ENCODE results near the gene USP48.

The USP48 gene

DNA sequence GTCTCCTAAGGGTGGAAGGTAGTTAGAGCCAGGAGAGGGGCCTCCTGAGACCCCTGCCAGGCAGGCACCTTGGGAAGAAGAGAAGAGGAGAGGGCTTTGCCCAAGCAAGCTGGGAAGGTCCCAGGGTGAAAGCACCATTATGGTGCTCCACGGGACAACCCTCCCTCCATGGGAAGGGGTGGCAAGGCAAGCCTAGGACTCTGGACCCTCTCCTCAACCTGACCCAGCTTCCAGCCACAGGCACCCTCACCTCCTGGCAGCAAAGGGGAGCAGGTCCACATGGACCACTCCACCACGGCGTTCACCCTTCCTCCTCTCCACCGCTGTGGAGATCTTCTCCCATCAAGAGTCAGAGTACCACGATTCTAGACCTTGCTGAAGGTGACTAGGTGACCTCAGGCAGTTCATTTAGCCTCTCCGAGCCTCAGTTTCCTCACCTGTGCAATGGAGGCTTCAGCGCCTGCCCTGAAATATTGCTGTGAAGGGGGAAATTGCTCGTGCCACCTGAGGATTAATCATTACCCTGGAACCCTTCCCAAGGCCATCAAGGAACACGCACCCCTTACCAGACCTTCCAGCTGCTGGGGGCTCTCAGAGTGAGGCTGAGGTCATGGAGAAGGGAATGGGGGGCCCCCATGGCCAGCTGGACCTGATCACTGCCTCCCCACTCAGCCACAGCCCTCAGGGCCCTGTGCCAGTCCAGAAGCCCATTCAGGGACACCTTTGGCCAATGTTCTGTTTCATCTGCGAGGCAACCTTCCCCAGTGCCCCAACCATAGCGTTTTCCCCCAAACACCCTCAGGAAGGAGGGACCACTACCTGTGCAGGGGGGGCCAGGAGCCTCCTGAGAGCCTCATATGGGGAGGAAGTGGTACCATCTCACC, 115.4 kb downstream of the USP48 start:
- no peaks in the 10 kb centered on the region for H3K9me3 ChIP-seq (ENCODE audit: control insufficient read depth, low read length)
- 93 to 100% methylated on average over 4 to 7 of the region's 11 CpGs for WGBS, 2 experiments (ENCODE audit: insufficient coverage in 2 of 2)
- H3K27ac ChIP-seq (ENCODE audit: low read depth, low read length, severe bottlenecking), result no peak overlapping the region
- H3K4me3 ChIP-seq (ENCODE audit: extremely low read depth, insufficient read depth, low read length, poor library complexity, severe bottlenecking), result no peak overlapping the region
- peaks cover 8% of the 10 kb centered on the region for H3K4me1 ChIP-seq (ENCODE audit: control insufficient read depth, insufficient read depth, low read length, poor library complexity, severe bottlenecking)
- H3K36me3 ChIP-seq (ENCODE audit: control insufficient read depth, insufficient read depth, low read length), result no peaks in the 10 kb centered on the region

DNA sequence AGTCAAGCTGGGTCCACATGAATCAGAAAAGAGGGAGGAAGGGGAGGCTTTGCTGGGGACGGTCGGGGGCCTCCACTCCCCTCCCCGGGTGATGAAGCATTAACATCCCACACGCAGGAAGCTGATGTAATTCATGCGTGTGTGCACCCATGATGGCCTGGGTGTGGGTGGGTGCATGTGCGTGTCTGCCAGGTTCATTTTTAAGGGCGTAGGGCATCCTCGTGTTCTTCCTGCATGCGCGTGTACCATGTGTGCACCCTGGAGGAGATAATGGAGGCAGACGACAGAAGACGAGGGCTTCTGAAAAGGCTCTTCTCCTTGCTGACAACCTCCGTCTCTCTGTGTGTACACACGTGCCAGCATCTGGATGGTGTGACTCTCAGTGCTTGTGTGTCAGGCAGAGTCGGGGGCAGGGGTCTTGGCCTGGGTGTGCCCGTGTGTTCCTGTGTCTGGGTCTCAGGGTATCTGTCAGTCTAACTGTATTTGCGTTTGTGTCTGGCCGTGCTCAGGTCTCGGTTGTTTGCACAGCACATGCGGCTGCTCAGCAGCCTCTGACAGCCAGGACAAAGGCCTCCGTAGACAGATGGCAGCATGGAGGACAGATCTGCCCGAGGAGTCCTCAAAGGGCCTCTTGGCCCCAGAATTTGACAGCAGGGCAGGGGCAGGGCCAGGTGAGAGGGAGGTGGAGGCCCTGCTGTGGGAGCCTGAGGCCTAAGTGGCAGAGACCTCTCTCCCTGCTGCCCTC, 116.2 kb downstream of the USP48 start:
- Histone ChIP-seq H3K4me1 (ENCODE audit: control insufficient read depth, insufficient read depth, low read length, poor library complexity, severe bottlenecking) (peaks cover 8% of the 10 kb centered on the region), H3K27ac (ENCODE audit: low read depth, low read length, severe bottlenecking) (no peak overlapping the region), H3K36me3 (ENCODE audit: control insufficient read depth, insufficient read depth, low read length) (no peaks in the 10 kb centered on the region), H3K4me3 (ENCODE audit: extremely low read depth, insufficient read depth, low read length, poor library complexity, severe bottlenecking) (no peak overlapping the region), H3K9me3 (ENCODE audit: control insufficient read depth, low read length) (no peaks in the 10 kb centered on the region)
- 81 to 87% methylated on average over 21 to 22 of the region's 22 CpGs for WGBS, 2 experiments (ENCODE audit: insufficient coverage in 2 of 2)

DNA sequence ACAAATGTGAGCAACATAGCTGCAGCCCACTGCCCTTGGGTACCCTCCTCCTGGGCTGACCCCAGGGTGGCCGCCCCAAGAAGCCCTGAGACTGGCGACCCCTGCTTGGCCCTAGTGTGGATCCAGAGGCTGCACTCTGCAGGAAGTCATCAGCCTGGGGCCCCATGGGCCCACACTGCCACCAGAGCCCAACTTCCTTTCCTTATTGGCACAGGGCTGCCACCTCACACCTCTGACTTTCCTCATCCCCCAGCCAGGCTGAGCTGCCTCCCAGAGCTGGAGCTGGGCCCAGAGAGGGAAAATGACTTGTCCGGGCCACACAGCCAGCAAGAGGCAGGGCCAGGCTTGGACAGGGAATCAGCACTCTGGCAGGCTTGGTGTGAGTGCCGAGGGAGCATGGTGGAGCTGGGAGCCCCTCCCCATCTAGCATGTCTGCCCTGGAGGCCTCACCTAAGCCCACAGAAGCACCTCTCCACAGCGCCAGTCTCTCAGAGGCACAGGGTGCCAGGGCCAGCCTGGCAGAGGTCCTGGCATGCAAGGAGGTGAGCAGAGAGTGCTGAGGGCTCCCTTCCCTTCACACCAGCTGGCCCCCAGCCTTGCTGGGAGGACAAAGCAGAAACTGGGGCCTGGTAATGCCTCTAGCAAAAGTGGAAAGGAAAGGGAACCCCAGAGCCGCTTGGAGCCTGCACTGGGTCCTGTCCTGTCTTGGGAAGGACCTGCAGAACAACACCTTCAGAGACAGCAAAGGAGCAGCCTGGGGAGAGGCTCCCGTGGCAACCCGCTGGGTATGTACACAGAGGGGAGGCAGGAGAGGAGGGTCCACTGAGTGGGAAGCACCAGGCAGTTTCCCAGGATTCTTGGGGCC, 117.0 kb downstream of the USP48 start:
- 75 to 83% methylated on average over 6 to 7 of the region's 8 CpGs for WGBS, 2 experiments (ENCODE audit: insufficient coverage in 2 of 2)
- Histone ChIP-seq H3K9me3 (ENCODE audit: control insufficient read depth, low read length) (no peaks in the 10 kb centered on the region), H3K4me3 (ENCODE audit: extremely low read depth, insufficient read depth, low read length, poor library complexity, severe bottlenecking) (no peak overlapping the region), H3K4me1 (ENCODE audit: control insufficient read depth, insufficient read depth, low read length, poor library complexity, severe bottlenecking) (peaks cover 8% of the 10 kb centered on the region), H3K36me3 (ENCODE audit: control insufficient read depth, insufficient read depth, low read length) (no peaks in the 10 kb centered on the region), H3K27ac (ENCODE audit: low read depth, low read length, severe bottlenecking) (no peak overlapping the region)

DNA sequence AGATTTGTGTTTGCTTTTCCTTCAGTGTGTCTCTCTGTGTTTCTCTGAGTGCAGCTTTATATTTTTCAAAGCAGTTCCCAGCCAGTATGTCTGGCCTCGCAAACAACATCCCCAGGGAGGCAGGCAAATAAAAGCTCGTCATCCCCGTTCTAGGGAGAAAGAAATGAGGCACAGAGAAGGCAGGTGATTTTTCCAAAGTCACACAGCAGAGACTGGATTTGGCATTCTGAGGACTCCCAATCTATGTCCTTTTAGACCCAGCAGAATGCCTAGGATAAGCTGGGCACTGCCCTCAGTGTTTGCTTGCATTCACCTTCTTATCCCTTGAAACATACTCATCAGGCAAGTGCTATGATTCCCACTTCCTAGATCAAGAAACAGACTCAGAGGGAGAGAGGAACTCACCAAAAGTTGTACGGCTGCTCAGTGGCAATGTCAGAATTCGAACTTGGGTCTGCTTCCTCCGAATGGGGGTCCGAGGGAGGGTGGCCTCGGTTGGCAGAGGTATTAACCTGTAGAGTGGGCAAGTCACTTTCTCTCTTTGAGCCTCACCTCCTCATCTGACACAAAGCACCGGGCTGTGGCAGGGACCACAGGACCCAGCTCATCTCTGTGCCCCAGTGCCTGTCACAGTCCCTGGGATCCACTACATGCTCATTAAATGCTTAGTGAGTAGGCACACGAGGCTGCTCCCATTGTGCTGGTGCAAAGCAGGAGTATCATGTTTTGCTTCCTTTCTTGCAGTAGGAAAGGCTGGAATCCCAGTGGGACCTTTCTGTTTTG, 118.0 kb downstream of the USP48 start:
- 87 to 89% methylated on average over 7 to 8 of the region's 10 CpGs for WGBS, 2 experiments (ENCODE audit: insufficient coverage in 2 of 2)
- no peak overlapping the region for H3K4me3 ChIP-seq (ENCODE audit: extremely low read depth, insufficient read depth, low read length, poor library complexity, severe bottlenecking)
- H3K27ac ChIP-seq (ENCODE audit: low read depth, low read length, severe bottlenecking), result no peak overlapping the region
- no peaks in the 10 kb centered on the region for H3K9me3 ChIP-seq (ENCODE audit: control insufficient read depth, low read length)
- no peaks in the 10 kb centered on the region for H3K36me3 ChIP-seq (ENCODE audit: control insufficient read depth, insufficient read depth, low read length)
- H3K4me1 ChIP-seq (ENCODE audit: control insufficient read depth, insufficient read depth, low read length, poor library complexity, severe bottlenecking), result peaks cover 8% of the 10 kb centered on the region

DNA sequence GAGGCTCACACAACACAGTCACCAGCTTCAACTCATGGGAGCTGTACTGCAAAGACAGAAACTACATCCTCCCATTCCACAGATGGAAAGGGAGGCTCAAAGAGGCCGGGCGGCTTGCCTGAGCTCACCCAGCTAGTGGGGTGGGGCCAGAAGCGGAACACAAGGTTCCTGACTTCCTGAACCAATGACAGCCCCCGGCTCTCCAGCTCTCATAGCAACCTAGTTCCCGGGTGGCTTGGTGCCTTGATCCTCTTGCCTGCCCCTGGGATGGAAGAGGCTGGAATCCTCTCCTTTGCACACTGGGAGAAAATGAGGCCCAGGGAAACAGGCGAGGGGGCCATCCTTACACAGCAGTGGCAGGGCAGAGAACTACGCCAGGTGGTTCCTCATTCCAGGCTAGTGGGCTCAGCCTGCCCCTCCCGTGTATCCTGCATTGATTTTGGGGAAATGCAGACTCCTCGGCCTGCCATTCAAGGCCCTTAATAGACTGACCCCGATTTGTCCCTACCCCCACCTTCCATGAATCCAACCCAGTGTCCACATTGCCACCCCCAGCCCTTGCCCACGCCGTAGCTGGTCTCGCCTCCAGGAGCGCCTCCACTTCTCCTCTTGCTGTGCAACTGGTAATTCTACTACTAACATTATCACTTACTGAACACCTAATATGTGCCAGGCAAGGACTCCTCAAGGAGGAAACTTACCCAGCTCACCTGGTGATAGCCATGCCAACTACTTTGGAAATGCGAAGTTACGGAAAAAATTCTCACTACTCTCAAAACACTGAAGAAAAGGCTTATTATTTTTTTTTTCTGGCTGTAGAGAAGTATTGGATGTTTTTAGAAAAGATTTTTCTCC, 118.8 kb downstream of the USP48 start:
- no peak overlapping the region for H3K4me3 ChIP-seq (ENCODE audit: extremely low read depth, insufficient read depth, low read length, poor library complexity, severe bottlenecking)
- peaks cover 3% of the 10 kb centered on the region for H3K4me1 ChIP-seq (ENCODE audit: control insufficient read depth, insufficient read depth, low read length, poor library complexity, severe bottlenecking)
- H3K27ac ChIP-seq (ENCODE audit: low read depth, low read length, severe bottlenecking), result no peak overlapping the region
- H3K9me3 ChIP-seq (ENCODE audit: control insufficient read depth, low read length), result no peaks in the 10 kb centered on the region
- WGBS, 2 experiments (ENCODE audit: insufficient coverage in 2 of 2), result 78 to 79% methylated on average over 9 to 14 of the region's 16 CpGs
- H3K36me3 ChIP-seq (ENCODE audit: control insufficient read depth, insufficient read depth, low read length), result no peaks in the 10 kb centered on the region

DNA sequence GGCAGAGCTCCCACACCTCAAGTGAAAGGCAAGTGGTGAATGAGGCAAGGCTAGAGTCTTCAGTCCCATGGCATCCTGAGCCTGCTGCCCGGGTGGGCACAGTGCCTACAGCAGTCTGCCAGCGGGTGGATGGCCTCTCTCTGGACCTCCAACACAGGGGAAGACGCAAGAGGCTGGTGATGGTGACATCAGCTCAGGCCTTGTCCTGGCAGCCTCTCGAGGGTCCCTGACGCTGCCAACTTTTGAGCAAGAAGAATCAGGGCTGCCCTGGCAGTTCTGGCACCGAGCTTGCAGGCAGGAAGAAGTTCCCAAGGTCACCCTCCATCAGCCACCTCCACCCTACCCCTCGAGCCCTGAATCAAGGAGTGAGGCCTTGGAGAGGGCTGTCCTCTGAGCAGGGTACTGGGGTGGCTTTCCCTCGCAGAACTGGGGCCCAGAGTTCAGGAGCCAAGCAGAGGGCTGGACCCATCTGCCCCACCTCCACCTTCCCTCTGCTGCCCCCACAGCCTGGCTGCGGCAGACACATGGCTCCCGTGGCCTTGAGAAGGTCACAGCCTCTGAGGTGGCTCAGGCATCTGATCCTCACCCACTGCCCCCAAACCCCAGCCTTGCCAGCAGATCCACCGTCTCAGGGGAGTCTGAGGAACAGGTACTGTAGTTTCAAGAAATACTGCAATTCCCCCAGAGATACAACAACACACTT, 119.5 kb downstream of the USP48 start:
- Histone ChIP-seq H3K4me1 (ENCODE audit: control insufficient read depth, insufficient read depth, low read length, poor library complexity, severe bottlenecking) (no peaks in the 10 kb centered on the region), H3K36me3 (ENCODE audit: control insufficient read depth, insufficient read depth, low read length) (no peaks in the 10 kb centered on the region), H3K27ac (ENCODE audit: low read depth, low read length, severe bottlenecking) (no peak overlapping the region), H3K9me3 (ENCODE audit: control insufficient read depth, low read length) (no peaks in the 10 kb centered on the region), H3K4me3 (ENCODE audit: extremely low read depth, insufficient read depth, low read length, poor library complexity, severe bottlenecking) (no peak overlapping the region)
- 80 to 92% methylated on average over 6 to 7 of the region's 11 CpGs for WGBS, 2 experiments (ENCODE audit: insufficient coverage in 2 of 2)

DNA sequence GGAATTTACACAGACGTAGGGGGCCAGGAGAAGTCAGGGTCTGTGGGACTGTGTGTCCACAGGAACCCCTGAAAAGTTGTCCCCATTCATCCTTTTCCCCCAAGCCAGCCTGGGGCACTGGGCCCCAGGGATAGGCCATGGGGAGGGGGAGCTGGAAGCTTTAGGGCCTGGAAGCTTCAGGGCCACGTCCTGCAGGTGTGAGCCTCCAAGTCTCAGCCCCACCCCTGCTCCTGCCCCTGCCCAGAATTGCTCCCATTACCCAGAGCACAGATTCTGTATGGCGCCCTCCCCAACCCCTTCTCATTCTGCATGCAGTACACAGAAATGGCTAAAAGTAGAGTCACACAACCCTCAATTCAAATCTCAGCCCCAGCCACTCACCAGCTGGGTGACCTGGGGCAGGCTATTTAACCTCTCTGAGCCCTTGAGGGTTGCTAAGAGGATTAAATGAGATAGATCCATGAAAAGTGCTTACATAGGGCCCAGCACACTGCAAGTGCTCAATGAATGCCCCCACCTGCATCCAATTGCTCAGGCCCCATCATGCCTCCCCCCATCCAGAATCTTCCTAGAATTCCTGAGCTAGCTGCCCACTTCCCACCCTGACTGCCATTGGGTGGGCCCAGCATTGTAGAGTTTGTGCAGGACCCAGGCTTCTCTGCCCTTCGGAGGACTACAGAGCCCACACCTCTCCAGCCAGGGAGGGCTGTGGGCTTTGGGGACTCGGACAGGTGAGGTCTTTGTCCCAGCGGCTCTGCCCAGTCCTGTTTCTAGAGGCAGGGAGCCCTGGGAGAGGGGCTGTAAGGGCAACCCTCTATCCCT, 120.3 kb downstream of the USP48 start:
- no peaks in the 10 kb centered on the region for H3K9me3 ChIP-seq (ENCODE audit: control insufficient read depth, low read length)
- no peaks in the 10 kb centered on the region for H3K4me1 ChIP-seq (ENCODE audit: control insufficient read depth, insufficient read depth, low read length, poor library complexity, severe bottlenecking)
- no peaks in the 10 kb centered on the region for H3K36me3 ChIP-seq (ENCODE audit: control insufficient read depth, insufficient read depth, low read length)
- H3K27ac ChIP-seq (ENCODE audit: low read depth, low read length, severe bottlenecking), result no peak overlapping the region
- H3K4me3 ChIP-seq (ENCODE audit: extremely low read depth, insufficient read depth, low read length, poor library complexity, severe bottlenecking), result no peak overlapping the region
- 50 to 85% methylated on average over 1 to 4 of the region's 6 CpGs for WGBS, 2 experiments (ENCODE audit: insufficient coverage in 2 of 2)

DNA sequence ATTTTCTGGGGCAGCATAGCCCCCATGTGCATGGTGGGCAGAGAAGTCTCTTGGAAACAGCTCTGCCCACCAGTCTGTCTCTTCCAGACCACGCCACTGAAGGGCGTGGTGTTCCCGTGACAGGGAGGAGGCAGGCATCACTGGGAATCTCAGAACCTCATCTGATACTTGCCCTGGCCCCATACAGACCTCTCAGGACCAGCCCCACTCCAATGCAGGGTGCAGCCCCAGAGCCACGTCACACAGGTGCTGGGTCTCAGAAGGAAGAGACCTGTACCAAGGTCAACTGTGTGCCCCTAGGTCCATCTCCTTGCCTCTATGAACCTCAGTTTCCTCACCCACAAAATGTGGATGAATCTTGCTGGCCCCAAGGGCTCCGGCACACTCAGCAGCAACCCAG, 121.1 kb downstream of the USP48 start:
- H3K4me1 ChIP-seq (ENCODE audit: control insufficient read depth, insufficient read depth, low read length, poor library complexity, severe bottlenecking), result no peaks in the 10 kb centered on the region
- no peaks in the 10 kb centered on the region for H3K36me3 ChIP-seq (ENCODE audit: control insufficient read depth, insufficient read depth, low read length)
- H3K9me3 ChIP-seq (ENCODE audit: control insufficient read depth, low read length), result no peaks in the 10 kb centered on the region
- WGBS, 2 experiments (ENCODE audit: insufficient coverage in 2 of 2), result 83 to 90% methylated on average over 4 to 5 of the region's 5 CpGs
- no peak overlapping the region for H3K27ac ChIP-seq (ENCODE audit: low read depth, low read length, severe bottlenecking)
- H3K4me3 ChIP-seq (ENCODE audit: extremely low read depth, insufficient read depth, low read length, poor library complexity, severe bottlenecking), result no peak overlapping the region

Measured in mesodermal cell (in vitro differentiated cells).